ENCODE measurements around the gene USP17L26.
"Not testable (repeated sequence)": the region's sequence is repeated elsewhere in the genome, so short reads cannot be mapped to it uniquely, and the experiment has no call there.

- TF ChIP-seq, protein P1, sequence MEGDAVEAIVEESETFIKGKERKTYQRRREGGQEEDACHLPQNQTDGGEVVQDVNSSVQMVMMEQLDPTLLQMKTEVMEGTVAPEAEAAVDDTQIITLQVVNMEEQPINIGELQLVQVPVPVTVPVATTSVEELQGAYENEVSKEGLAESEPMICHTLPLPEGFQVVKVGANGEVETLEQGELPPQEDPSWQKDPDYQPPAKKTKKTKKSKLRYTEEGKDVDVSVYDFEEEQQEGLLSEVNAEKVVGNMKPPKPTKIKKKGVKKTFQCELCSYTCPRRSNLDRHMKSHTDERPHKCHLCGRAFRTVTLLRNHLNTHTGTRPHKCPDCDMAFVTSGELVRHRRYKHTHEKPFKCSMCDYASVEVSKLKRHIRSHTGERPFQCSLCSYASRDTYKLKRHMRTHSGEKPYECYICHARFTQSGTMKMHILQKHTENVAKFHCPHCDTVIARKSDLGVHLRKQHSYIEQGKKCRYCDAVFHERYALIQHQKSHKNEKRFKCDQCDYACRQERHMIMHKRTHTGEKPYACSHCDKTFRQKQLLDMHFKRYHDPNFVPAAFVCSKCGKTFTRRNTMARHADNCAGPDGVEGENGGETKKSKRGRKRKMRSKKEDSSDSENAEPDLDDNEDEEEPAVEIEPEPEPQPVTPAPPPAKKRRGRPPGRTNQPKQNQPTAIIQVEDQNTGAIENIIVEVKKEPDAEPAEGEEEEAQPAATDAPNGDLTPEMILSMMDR (conservative IDR thresholded peaks at IDR 0.05; ENCODE audit: low read length) = not testable (repeated sequence)
- TF ChIP-seq EZH2phosphoT487 (IDR thresholded peaks at IDR 0.05; ENCODE audit: borderline replicate concordance, low read depth, low read length) = not testable (repeated sequence)
Measured at GRCh38 chr4:9339103-9339502, 4.6 kb downstream of the USP17L26 start, which contains the start of gene USP17L5.
